HepG2 (cell line): Measurements from ENCODE around the gene CD46. TPM values are rescaled to one million over a fixed set of nuclear protein-coding genes. Genes with fewer than 3 reads are reported as not detected.

ENCODE experiments used
- ATAC-seq: fragments of 200-7000 bp; cut with Tn5 transposase; 3 replicates; pipeline ENCODE4 v1.9.1; 2020; ENCODE audit warnings: mild to moderate bottlenecking, moderate library complexity
- BruUV-seq: library from RNA; stranded (reverse); fragments of 400-500 nt; replicated peaks from 2 replicates; lab custom pipeline; 2021; lab: Mats Ljungman, UMichigan
- CTCF ChIA-PET: fragments of 300-600 bp; formaldehyde crosslinking; extraction: SDS; loops from one replicate; lab custom pipeline; 2021; ENCODE audit warnings: low total read pairs, inconsistent platforms, low intra/inter-chr PET ratio; lab: Yijun Ruan, JAX
- POLR2A ChIA-PET: fragments of 350-600 bp; sonication (Branson Sonifier 250); formaldehyde crosslinking; loops from one replicate; lab custom pipeline; 2020; ENCODE audit warnings: antibody characterized with exemption, inconsistent platforms; lab: Yijun Ruan, JAX
- DNase-seq: peaks from one replicate; pipeline ENCODE4 v3.0.0-alpha.2; 2015; ENCODE audit warnings: low spot score
- FAIRE-seq: peaks from 3 replicates; lab custom pipeline; 2011; peaks lifted over from hg19 to GRCh38; lab: Jason Lieb, UNC
- H2AFZ ChIP-seq: one replicate; pipeline ENCODE4 v1.6.1; 2011; ENCODE audit warnings: low read length, inconsistent platforms
- H3K27ac ChIP-seq: fragments of 300-600 bp; 3 replicates; pipeline ENCODE4 v1.8.0; 2011; ENCODE audit warnings: mixed run types, mild to moderate bottlenecking, mixed read lengths, low read length, inconsistent platforms; ENCODE audit not compliant: insufficient read depth; ENCODE audit errors: extremely low read length
- H3K27me3 ChIP-seq, 2 experiments: fragments of 200-600 bp in 1 of 2; 2 replicates in 1 of 2; 3 replicates in 1 of 2; pipeline versions ENCODE4 v1.6.0 to v1.8.0; 2011; ENCODE audit warnings: low read length in 2 of 2, mild to moderate bottlenecking in 2 of 2, moderate library complexity in 2 of 2, inconsistent platforms in 1 of 2; ENCODE audit not compliant: insufficient read depth in 2 of 2, control insufficient read depth in 1 of 2
- H3K36me3 ChIP-seq, 2 experiments: fragments of 200-600 bp in 1 of 2; replicated peaks in 1 of 2; 2 replicates in 1 of 2; 3 replicates in 1 of 2; pipeline versions ENCODE4 v1.5.1 to v1.8.0; 2011; ENCODE audit warnings: low read length in 2 of 2, inconsistent platforms in 1 of 2; ENCODE audit not compliant: insufficient read depth in 2 of 2, control insufficient read depth in 1 of 2
- H3K4me1 ChIP-seq: 2 replicates; pipeline ENCODE4 v1.5.1; 2012; ENCODE audit warnings: low read length, inconsistent platforms; ENCODE audit not compliant: insufficient read depth
- H3K4me2 ChIP-seq: 2 replicates; pipeline ENCODE4 v1.6.0; 2011; ENCODE audit warnings: low read depth, low read length, inconsistent platforms
- H3K4me3 ChIP-seq, 3 experiments: fragments of 200-600 bp in 1 of 3; sonication (generic), shearing (Covaris generic) in 1 of 3; replicated peaks in 1 of 3; 2 replicates each; pipeline ENCODE4 v1.5.1; 2011 to 2016; ENCODE audit warnings: low read length in 3 of 3, inconsistent platforms in 2 of 3, low read depth in 2 of 3, mild to moderate bottlenecking in 2 of 3, control low read depth in 1 of 3, mixed read lengths in 1 of 3; ENCODE audit not compliant: insufficient read depth in 1 of 3
- H3K79me2 ChIP-seq: one replicate; pipeline ENCODE4 v1.6.1; 2011; ENCODE audit warnings: low read length, inconsistent platforms; ENCODE audit not compliant: insufficient read depth
- H3K9ac ChIP-seq: 2 replicates; pipeline ENCODE4 v1.6.0; 2011; ENCODE audit warnings: mild to moderate bottlenecking, low read depth, low read length, inconsistent platforms; ENCODE audit not compliant: insufficient read depth
- H3K9me3 ChIP-seq: 2 replicates; pipeline ENCODE4 v1.5.1; 2012; ENCODE audit warnings: mild to moderate bottlenecking, low read length
- H4K20me1 ChIP-seq: 2 replicates; pipeline ENCODE4 v1.6.0; 2011; ENCODE audit warnings: inconsistent platforms, mild to moderate bottlenecking, low read length, moderate library complexity; ENCODE audit not compliant: insufficient read depth
- HNF4A ChIP-seq: sonication (generic); formaldehyde crosslinking; IDR thresholded peaks from 2 replicates; pipeline ENCODE4 v1.4.0; 2020; ENCODE audit warnings: missing genetic modification reagents
- KDM5A ChIP-seq: fragments of 200-600 bp; sonication (generic); IDR thresholded peaks from 2 replicates; pipeline ENCODE4 v1.7.0; 2018; ENCODE audit warnings: antibody characterized with exemption, mild to moderate bottlenecking, low read length, borderline replicate concordance
- MIER2 ChIP-seq: IDR thresholded peaks from 2 replicates; pipeline ENCODE4 v1.6.1; 2016; ENCODE audit warnings: missing biosample characterization, missing genetic modification reagents
- RFX5 ChIP-seq: IDR thresholded peaks from 2 replicates; pipeline ENCODE4 v1.6.1; 2011; ENCODE audit warnings: low read depth, low read length, improper control_type of control experiment
- SIX4 ChIP-seq: sonication (generic); formaldehyde crosslinking; IDR thresholded peaks from 2 replicates; pipeline ENCODE4 v1.4.0; 2020; ENCODE audit warnings: missing genetic modification reagents
- ZSCAN5A ChIP-seq: sonication (generic); formaldehyde crosslinking; IDR thresholded peaks from 2 replicates; pipeline ENCODE4 v1.8.0; 2022; ENCODE audit warnings: mild to moderate bottlenecking, missing genetic modification reagents, borderline replicate concordance
- ZXDC ChIP-seq: sonication (generic); formaldehyde crosslinking; IDR thresholded peaks from 2 replicates; pipeline ENCODE4 v1.5.0; 2020; ENCODE audit warnings: mild to moderate bottlenecking, missing genetic modification reagents
- WGBS: methylation state at CpG from one replicate; pipeline ENCODE4 v1.1.6; 2017; ENCODE audit warnings: low lambda C conversion rate; 5-methylcytosine and 5-hydroxymethylcytosine counted together
- in situ Hi-C: cut with HindIII; loops from 2 replicates; pipeline ENCODE4 v1.10.0; 2017; ENCODE audit warnings: low pct_unique_long_range_greater_than_20kb; ENCODE audit not compliant: extremely low pct_ligation_motif_present
- intact Hi-C: fragments of 100-400 bp; cut with micrococcal nuclease; formaldehyde crosslinking; loops from one replicate; pipeline ENCODE4 v1.10.0; 2022; ENCODE audit not compliant: unreplicated experiment
- polyA plus RNA-seq, 8 experiments: library from polyadenylated mRNA; depleted of rRNA in 3 of 8; stranded (reverse) in 7 of 8; unstranded in 1 of 8; fragments of >200 nt; fragmentation: Illumina TruSeq in 4 of 8; extraction: Trizol in 4 of 8; gene quantifications; 2 replicates each; pipeline versions ENCODE4 v1.2.1 to v1.2.3, GENCODE V29; 2011 to 2016; ENCODE audit warnings: low read depth in 4 of 8, missing spikeins in 1 of 8, mixed read lengths in 1 of 8; ENCODE audit not compliant: insufficient read depth in 1 of 8
- total RNA-seq, 5 experiments: library from RNA; depleted of rRNA; stranded (reverse); fragments of >200 nt; fragmentation: Illumina TruSeq; extraction: Trizol; gene quantifications; 2 replicates each; pipeline ENCODE4 v1.2.3, GENCODE V29; 2016; ENCODE audit warnings: low read depth in 1 of 5

CD46 gene
- total and polyA plus RNA-seq, 2 of the 13 experiments (the other 11 are each of a cell fraction or from before 2014, with no cell fraction given): 130 to 277 TPM

- TF ChIP-seq MIER2 (CRISPR knock-in tag) (0 out of 2 replicates have a peak, but pooled peaks have one; percentile 50), ZXDC (peak; percentile 25; the same call in 1 of the 2 replicates), SIX4 (peak; percentile 33; the same call in 1 of the 2 replicates), ZSCAN5A (CRISPR knock-in tag) (peak; percentile 4; the same call in 1 of the 2 replicates)
Measured at GRCh38 chr1:207752456-207752998, 673 bp downstream of the CD46 start (continued).

- intact Hi-C loops: no loop called here
- H3K79me2 ChIP-seq: peaks cover 70% of the 10 kb centered on the region
Measured at GRCh38 chr1:207753611-207754010, 1.8 kb downstream of the CD46 start.

More at GRCh38 chr1:207753611-207754010, 1.8 kb downstream of the CD46 start:
- in situ Hi-C loops: no loop called here
- no peak for ATAC-seq
- no peak overlapping the region for H2AFZ ChIP-seq
- CTCF ChIA-PET: no interaction called here
- peak overlapping the region; percentile 90 for H3K9ac ChIP-seq
- H3K9me3 ChIP-seq: no peaks in the 10 kb centered on the region
- peaks cover 58% of the 10 kb centered on the region for H3K4me1 ChIP-seq
- WGBS: 24% methylated on average over 7 of the region's 7 CpGs
- DNase-seq: no peak
- H3K4me2 ChIP-seq: peak overlapping the region; percentile 76
- H3K36me3 ChIP-seq: peaks cover 2 to 22% of the 10 kb centered on the region in 2 experiments
- no peak for FAIRE-seq
- peak; percentile 50; the same call in 1 of the 2 replicates for TF ChIP-seq RFX5
- no peak for TF ChIP-seq HNF4A (CRISPR knock-in tag)
- 0 out of 2 replicates have a peak, but pooled peaks have one; percentile 4 for TF ChIP-seq KDM5A
- no TSS peak for BruUV-seq
- no peaks in the 10 kb centered on the region; a peak in 1 of 5 replicates for H3K27me3 ChIP-seq
- H4K20me1 ChIP-seq: peaks cover 39% of the 10 kb centered on the region
- no peak overlapping the region for H3K27ac ChIP-seq
- POLR2A ChIA-PET: interaction anchor here (1.3 kb wide), 1 partner anchor 58 kb away, joined by 3 read pairs; no protein-coding TSS in a partner anchor
- peak overlapping the region; percentile 88 to 98 (median 98) for H3K4me3 ChIP-seq
